NOMO-1 treated with DMSO at 0.1 percent for 48 hours (cell line): ENCODE data around the gene LSM5.

ENCODE experiments used
- DNase-seq: peaks from one replicate; lab custom pipeline; 2025; ENCODE audit not compliant: unreplicated experiment; lab: John Stamatoyannopoulos, UW

LSM5 gene

DNA sequence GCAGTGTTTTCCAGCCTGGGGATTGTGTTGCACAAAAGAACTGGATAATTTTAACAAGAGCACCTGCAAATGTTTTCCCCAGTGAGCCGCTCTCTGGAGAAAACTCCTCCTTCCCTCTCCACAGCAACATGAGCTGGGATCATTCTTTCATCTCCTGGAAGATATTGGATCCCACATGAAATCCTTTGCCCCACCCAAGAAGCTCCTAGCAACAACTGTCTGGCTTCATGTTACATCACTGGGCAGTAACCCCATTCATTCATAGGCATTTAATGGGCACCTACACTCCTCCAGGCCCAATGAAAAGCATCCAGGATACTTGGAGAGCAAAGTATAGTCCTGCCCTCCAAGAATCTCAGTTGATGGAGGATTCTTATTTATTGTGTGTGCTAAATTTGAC, 27.2 kb downstream of the LSM5 start:
- DNase-seq, result no peak

DNA sequence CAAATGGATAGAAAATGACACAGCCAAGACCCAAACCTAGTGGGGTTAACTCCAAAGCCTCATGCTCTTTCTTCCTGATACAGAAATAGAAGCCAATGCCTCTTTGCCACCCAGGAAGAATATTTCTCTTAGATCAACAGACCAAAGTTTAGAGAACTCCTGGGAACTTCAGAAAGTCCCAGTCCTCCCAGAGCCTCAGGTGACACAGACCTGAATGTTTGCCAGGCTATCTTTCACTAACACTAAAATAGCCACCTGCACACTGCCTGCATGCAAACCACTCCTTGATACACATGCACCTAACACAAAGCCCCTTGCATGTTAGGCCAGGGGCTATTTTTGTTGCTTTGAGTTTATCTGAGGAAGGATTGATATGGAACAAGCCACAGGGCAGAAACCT, 27.7 kb downstream of the LSM5 start:
- DNase-seq, result no peak

DNA sequence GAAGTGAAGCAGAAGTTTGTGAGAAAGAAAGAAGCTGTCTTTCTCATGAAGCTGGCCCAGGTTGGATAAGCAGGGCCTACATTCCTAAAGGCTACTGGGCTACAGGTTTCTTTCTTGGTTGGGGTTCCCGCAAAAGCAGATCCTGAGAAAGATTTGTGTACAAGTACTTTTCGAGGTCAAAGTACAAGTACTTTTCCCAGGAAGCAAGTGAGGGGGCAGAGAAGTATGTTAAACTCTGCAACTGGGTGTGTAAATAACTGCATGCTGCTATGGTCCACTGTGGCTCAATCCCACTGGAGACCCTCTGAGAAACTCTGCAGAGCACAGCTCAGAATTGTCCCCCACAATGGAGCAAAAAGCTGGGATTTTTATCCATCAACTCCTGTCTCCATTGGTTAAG, 28.7 kb downstream of the LSM5 start:
- no peak for DNase-seq

DNA sequence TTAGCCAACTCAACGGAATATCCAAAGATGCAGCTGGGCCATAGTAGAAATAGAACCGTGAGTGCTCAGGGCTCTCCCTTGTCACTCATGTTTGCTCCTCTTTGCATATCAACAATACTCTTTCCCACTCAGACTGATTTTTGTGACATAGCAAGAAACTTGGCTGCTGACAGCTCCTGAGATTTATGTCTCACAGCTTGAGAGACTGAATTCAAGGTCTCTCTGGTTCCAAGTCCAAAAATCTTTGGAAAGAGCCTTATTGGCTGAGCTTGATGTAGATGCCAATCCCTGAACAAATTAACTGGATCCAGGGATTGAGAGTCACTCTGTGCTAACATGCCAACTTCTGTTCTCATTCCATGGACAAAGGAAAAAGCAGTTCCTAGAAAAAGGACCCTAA, 30.4 kb downstream of the LSM5 start:
- DNase-seq, result no peak

DNA sequence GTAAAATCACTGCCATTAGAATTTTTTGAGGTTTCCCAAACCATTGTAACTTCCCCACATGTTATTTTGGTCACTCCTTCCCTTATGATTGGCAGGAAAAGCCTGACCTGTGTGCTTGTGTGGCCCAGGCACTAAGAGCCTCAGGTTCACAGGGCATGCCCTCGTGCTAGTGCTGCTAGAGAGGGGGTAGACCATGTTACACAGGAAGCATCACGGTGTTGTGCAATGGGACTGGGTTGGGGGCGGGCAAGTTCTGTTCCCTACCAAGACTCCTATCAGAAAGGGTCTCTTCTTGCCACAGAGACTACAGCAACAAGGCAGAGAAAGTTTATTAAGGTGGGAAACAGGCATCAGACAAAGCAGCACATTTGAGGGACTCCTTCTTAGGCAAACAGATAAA, 32.2 kb downstream of the LSM5 start:
- DNase-seq, result no peak

DNA sequence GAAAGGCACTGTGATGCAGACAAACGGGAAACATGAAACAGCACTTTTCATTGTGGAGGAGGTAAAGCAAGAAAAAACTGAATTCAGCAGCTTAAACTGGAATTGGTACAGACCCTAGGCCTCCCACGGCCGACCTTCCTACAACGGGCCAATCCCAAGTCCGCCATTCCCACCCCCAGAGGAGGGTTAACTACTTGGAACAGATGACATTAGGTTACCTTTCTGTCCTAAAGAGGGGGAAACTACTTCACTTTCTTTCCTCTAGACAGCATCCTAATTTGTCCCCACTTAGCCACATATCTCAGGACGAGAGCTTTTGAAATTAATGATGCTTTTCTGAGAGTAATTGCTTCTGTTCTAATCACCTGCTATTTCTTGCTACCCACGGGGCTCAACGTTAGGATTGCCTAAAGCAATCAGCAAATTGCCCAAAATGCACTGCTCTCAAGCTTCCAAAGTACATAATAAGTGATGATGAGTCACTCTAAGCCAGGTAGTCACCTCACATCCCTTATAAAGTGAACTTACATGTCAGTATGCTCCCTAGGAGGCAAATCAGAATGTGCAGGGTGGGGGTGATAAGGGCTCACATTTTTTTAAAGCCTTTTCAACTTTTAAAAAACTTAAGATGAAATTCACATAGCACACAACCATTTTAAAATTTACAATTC, 36.7 kb downstream of the LSM5 start:
- no peak for DNase-seq

DNA sequence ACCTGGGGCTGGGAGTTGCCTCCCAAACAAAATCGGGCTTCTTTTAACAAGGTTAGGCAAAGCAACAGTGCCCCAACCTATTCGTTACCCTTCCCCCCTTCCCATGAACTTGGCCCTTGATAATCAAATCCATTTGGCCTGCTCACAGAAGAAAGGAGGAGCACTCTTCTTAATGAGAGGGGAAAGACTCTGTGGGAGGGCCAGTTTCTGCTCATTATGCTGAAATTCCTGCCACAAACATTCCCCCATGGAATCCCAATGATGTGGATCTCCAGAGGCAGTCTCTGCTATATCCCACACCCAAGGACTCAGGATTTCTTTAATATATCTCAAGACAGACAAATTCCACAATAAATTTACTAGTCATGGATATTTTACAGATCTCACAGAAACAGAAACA, 43.0 kb downstream of the LSM5 start:
- DNase-seq, result no peak

DNA sequence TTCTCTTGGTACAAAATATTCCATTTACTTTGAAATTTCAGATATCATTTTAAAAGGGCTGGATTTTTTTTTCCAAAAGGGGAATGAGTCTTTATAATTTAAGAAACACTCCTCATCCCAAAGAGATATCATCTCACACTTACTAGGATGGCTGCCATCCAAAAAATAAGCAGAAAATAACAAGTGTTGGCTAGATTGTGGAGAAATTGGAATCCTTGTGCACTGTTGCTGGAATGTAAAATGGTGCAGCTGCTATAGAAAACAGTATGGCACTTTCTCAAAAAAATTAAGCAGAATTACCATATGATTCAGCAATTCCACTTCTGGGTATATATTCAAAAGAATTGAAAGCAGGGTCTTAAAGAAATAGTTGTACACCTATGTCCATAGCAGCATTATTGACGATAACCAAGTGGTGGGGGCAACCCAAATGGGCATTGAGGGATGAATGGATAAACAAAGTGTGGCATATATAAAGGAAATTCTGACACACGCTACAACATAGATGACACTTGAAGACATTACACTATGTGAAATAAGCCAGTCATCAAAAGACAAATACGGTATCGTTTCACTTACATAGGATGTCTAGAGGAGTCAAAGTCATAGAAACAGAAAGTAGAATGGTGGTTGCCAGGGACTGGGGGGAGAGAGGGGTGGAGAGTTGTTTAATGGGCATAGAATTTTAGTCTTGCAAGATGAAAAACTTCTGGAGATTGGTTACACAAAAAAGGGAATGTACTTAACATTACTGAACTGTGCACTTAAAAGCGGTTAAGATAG, 53.8 kb downstream of the LSM5 start:
- no peak for DNase-seq
